HG03025 (cell line): Measurements from ENCODE around the gene NAA25.
"Not testable (repeated sequence)": the region's sequence is repeated elsewhere in the genome, so short reads cannot be mapped to it uniquely, and the experiment has no call there.

Source experiments
- ATAC-seq: cut with Tn5 transposase; IDR thresholded peaks from one replicate; pipeline ENCODE4 v1.9.1; 2021; ENCODE audit warnings: mild to moderate bottlenecking, moderate library complexity; ENCODE audit not compliant: unreplicated experiment, low FRiP score

NAA25 gene

DNA sequence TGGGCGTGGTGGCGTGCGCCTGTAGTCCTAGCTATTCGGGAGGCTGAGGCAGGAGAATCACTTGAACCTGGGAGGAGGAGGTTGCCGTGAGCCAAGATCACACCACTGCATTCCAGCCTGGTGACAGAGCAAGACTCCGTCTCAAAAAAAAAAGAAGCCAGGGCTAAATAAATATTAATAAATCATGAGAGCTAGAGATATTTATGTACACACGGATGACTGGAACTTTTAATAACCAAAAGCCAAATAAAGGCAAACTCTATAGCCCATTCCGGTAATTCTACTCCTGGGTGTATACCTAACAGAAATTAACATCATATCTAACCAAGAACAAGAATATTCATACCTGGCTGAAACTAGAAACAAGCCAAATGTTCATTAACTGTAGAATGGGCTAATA, 9.1 kb upstream of the NAA25 start:
- ATAC-seq, result no peak

DNA sequence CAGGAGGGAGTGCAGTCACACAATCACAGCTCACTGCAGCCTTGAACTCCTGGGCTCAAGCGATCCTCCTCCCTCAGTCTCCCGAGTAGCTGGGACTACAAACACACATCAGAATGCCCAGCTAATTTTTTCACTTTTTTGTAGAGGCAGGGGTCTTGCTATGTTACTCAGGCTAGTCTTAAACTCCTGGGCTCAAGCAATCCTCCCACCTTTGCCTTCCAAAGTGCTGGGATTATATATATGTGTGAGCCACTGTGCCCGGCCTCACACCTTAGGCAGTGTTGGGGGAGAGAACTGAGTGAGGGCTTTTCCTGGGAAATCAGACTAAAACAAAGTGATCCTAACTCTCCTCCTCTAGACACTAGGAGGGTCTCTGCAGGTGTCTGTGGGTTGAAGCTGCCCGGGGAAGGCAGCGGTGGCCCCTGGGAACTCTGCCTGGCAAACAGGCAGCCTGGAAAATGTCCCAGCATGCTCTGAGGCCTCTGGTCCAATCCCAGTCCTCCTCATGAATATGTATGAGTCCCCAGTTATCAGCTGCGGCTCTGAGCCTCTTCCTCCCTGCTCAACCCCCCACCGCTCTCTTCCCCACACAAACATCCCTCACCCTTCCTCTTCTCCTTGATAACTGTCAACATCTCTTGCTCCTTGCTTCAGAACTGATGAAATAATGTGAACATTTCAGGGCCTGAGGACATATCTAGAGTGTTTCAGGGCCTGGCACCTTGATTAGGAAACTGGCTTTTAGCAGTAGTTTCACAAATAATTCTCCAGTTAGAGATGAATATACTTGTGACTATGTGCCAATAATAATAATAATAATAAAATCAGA, 7.9 kb upstream of the NAA25 start:
- no peak for ATAC-seq

DNA sequence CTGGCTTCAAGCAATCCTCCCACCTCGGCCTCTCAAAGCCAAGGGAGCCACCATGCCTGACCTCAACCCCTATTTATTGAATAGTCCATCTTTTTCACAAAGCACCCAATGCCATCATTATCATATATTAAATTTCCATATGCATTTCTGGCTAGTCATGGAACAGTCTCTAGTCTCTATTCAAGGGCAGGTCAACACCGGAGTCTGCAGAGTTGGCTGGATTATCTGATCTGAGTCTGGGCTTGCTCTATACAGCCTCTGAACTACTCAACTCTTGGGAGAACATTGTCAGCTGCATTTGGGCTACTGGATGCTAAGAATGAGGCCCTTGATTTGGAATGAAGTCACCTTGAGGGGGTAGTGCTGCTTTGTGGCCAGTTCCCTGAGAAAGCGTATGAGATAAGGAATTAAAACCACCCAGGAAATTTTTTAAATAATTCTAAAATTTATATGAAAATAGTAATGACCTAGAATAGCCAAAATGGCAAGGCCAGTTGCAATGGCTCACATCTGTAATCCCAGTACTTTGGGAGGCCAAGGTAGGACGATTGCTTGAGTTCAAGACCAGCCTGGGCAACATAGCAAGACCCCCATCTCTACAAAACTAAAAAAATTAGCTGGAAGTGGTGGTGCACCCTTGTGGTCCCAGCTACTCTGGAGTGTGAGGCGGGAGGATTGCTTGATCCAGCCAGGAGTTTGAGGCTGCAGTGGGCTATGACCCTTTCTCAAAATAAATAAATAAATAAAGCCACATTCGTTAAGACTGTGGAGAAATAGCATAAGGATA, 6.9 kb upstream of the NAA25 start:
- no peak for ATAC-seq

DNA sequence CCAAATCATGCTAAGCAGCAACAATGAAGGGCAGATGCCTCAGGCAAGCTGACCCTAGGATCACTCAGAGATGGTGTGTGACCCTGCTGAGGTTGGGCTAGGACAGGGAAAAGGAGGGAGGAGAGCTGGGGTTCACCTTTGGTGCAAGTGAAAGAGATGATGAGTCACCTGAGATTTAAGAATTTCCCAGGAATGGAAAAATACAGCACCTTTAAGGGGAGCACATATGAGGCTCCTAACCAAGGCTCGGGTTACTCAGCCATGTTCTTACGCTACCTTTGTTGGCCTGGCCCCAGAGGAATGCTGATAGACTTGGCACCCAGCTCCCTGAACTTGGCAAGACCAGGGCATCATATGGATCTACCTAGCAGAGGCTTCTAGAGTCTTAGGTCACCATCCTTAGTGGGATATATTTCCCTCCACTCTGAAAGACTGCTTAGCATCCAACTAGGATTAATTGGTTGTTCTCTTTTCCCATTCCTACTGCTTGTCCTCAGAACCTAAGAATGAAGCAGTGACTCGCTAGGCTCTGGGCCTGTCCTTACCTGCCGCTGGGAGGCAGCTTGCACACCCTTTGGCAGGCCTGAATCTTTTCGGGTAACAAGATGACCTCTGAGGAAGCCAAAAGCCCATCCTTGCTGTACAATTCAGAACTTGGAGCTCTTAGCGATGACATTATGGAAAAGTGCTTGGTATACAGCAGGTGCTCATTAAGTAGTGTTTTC, 4.0 kb upstream of the NAA25 start:
- no peak for ATAC-seq

DNA sequence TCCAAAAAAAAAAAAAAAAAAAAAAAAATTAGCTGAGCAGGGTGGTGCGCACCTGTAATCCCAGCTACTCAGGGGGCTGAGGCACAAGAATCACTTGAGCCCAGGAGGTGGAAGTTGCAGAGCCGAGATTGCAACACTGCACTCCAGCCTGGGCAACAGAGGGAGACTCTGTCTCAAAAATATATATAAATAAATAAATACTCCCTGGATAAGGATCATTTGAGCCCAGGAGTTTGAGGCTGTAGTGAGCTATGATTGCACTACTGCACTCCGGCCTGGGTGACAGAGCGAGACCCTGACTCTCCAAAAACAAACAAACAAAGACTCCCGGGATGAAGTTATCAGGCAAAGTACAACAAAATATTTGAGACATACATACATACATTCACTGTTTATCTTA, 3.3 kb upstream of the NAA25 start:
- no peak for ATAC-seq

DNA sequence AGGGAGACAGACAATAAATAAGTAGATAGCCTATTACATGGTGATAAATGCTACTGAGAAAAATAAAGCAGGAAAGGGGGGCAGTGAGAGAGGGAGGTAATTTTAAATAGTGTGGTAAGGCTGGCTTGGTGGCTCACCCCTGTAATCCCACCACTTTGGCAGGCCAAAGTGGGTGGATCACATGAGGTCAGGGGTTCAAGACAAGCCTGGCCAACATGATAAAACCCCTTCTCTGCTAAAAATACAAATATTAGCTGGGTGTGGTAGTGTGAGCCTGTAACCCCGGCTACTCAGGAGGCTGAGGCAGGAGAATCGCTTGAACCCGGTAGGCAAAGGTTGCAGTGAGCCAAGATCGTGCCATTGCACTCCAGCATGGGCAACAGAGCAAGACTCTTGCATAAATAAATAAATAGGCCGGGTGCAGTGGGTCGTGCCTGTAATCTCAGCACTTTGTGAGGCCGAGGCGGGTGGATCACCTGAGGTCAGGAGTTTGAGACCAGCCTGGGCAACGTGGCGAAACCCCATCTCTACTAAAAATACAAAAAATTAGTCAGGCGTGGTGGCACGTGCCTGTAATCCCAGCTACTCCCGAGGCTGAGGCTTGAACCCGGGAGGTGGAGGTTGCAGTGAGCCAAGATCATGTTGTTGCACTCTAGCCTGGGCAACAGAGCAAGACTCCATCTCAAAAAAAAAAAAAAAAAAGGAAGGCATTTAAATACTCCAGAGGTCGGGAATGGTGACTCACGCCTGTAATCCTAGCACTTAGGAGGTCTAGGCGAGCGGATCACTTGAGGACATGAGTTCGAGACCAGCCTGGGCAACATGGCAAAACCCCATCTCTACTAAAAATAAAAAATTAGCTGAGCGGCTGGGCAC, 2.4 kb upstream of the NAA25 start:
- ATAC-seq, result not testable (repeated sequence)

DNA sequence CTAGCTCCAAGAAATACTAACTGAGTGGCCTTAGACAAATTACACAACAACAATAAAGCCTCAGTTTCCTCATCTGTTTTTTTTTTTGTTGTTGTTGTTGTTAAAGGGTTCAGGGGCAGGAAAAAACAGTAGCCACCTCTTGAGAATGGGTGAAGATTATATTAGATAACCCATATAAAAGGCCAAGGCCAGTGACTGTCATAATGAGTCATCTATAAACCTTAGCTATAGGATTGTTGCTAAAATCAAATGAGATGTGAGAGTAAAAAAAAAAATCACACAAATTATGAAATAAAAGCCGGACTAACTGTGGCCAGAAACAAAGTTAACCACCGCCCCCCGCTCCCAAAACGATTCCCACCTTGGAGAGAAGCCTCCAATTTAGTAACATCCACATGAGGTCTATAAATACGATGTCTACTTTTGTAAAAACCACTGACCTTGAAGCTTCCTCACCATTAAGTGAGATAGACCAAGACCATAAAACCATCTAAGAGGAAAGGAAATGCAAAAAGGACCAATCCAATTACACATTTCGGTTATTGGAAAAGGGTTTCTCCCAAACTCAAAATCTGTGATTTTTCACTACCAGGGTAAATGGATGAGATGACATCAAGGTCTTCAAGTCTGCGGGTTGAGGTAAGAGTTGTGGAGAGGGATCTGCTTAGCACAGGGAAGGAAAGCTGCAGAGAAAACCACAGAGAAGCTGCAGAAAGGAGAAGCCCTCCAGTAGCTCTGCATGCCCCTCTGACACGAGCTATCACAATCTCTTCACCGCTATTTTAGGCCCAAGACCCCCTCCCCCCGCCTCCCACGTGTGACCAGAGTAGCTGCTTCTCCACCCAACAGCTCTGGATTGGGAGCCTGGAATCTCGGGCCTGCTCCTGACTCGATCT, 1.0 kb downstream of the NAA25 start:
- no peak for ATAC-seq

DNA sequence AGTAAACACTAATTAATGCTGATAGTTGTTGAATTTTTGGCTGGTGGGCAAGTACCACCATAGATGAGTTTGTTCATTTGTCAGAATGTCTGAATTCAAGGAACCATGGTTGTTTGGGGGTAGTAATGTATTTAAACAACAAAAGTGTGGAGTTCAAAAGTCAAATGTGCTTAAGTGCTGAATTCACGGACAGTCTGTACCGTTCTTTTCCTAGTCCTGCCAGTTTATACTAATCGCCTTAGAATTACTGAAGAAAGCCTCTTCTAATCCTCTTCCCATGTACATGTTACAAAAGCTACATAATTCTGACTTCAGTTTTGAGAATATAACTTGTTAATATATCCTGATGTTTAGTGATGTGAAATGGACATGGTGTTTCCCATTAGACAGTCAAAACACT, 2.7 kb downstream of the NAA25 start:
- no peak for ATAC-seq

DNA sequence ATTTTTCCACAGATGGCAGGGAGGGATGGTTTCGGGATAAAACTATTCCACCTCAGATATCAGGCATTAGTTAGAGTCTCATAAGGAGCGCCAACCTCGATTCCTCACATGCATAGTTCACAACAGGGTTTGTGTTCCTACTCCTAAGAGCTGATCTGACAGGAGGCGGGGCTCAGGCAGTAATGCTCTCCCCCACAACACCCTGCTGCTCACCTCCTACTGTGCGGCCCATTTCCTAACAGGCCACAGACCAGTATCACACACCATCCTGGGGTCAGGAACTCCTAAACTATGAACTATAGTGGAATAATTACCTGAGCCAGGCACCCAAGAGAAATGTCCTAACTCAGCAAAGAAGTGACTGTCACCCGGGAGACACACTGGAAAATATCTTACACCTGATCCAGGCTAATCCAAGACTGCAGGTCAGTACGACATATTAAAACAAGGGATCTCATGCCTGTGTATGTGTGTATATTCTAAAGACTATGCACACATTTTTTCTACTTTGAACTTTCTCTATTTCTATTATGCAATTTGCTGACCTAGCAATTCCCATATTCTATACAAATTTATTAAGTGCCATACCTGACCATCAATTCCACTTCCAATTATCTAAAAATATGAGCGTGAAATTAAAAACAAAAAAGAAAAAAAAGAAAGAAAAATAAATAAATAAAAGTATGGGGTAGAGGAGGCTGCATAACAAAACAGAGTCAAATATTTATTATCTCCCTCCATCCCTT, 4.7 kb downstream of the NAA25 start:
- ATAC-seq, result no peak

DNA sequence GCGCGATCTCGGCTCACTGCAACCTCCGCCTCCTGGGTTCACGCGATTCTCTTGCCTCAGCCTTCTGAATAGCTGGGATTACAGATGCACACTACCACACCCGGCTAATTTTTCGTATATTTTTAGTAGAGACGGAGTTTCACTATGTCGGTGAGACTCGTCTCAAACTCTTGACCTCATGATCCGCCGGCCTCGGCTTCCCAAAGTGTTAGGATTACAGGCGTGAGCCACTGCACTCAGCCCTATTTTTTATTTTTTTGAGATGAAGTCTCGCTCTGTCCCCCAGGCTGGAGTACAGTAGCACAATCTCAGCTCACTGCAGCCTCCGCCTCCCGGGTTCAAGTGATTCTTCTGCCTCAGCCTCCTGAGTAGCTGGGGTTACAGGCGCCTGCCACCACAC, 5.8 kb downstream of the NAA25 start:
- ATAC-seq, result not testable (repeated sequence)

DNA sequence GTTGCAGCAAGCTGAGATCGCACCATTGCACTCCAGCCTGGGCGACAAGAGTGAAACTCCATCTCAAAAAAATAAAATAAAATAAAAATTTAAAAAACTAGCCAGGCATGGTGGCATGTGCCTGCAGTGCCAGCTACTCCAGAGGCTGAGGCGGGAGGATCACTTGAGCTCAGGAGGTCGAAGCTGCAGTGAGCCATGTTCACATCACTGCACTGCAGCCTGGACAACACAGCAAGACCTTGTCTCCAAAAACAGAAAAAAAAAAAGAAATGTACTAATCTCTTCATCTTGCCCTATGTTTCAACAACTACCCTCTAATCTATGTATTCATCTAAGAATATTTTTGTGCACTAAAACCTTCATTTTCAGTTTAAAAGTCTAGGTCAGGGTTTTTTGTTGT, 6.5 kb downstream of the NAA25 start:
- no peak for ATAC-seq

DNA sequence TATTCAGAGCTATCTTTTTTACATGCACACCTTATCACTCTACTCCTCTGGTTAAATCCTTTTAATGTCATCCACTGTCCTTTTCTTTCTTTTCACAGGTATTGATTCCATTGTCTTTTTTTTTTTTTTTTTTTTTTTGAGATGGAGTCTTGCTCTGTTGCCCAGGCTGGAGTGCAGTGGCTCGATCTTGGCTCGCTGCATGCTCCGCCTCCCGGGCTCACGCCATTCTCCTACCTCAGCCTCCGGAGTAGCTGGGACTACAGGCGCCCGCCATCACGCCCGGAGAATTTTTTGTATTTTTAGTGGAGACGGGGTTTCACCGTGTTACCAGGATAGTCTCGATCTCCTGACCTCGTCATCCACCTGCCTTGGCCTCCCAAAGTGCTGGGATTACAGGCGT, 8.1 kb downstream of the NAA25 start:
- ATAC-seq, result not testable (repeated sequence)

DNA sequence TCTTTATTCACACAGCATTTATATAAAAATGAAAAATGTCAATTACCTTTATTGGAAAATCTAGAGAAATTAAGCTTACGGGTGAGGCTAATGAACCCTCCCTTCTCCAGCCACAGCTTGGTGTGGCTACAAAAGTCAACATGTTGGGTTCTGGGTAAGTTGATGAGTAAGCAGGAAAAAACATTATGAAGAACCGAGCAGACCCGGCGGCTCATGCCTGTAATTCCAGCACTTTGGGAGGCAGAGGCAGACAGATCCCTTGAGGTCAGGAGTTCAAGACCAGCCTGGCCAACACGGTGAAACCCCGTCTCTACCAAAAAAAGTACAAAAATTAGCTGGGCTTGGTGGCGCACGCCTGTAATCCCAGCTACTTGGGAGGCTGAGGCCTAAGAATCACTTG, 10.9 kb downstream of the NAA25 start:
- ATAC-seq, result no peak

DNA sequence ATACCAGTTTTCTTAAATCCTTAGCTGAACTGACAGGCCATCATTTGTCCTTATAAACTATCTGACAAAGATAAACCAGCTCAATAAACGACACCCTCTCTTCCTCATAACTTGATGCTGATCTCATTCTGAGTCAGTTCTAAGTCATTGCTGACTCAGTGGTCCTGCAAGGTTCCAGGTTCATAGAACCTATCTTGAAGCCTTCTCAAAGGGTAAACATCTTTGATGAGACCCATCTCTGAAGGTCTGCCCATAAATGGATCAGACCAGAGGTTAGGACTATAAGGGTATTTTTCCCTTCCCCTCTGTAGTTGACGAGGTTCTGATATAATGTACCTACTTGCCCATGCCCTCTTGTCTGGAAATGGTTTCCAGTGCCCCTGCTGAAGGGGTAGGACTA, 11.9 kb downstream of the NAA25 start:
- no peak for ATAC-seq

DNA sequence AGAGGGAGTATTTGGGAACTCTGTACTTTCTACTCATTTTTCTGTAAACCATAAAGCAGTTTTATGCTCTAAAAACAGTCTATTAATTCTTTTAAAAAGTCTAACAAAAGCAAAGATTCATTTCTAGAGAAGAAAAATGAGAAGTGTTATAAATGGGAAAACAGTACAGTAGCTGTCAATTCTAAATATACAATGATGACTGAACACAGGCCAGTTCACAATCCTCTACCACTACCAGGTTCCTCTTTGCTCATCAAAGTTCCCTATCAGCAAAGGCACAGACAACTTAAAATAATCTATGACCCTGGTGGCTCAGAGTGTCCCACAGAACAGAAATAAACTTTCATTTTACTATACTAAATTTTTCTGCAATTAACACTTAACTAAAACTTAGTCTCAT, 12.5 kb downstream of the NAA25 start:
- ATAC-seq, result no peak

DNA sequence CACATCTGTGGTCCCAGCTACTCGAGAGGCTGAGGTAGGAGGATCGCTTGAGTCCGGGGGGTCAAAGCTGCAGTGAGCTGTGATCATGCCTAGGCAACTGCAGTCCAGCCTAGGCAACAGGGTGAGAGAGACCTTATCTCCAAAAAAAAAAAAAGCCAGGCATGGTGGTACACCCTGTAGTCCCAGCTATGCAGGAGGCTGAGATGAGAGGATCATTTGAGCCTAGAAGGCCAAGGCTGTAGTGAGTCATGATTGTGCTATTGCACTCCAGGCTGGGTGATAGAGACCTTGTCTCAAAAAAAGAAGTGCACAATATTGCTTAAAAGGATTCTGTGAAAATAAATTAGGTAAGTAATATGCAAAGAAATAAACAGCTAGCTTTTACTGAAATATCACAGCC, 17.0 kb downstream of the NAA25 start:
- no peak for ATAC-seq

DNA sequence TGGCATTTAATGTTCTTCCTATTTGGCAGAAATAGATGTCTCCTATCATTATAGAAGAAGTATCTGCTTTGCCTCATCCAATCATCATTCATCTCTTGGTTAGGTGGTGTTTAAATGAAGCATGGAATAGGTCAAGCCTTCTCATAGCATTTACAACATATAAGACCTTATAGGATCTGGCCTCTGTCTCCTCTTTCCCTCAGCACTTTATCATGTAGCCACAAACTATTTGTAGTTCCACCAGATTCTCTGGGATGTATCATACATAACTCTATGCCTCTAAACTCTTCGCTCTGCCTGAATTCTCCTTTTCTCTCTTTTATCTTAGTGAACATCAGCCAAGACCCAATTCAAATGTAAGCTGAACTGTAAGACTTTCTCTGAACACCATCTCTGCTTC, 20.7 kb downstream of the NAA25 start:
- no peak for ATAC-seq

DNA sequence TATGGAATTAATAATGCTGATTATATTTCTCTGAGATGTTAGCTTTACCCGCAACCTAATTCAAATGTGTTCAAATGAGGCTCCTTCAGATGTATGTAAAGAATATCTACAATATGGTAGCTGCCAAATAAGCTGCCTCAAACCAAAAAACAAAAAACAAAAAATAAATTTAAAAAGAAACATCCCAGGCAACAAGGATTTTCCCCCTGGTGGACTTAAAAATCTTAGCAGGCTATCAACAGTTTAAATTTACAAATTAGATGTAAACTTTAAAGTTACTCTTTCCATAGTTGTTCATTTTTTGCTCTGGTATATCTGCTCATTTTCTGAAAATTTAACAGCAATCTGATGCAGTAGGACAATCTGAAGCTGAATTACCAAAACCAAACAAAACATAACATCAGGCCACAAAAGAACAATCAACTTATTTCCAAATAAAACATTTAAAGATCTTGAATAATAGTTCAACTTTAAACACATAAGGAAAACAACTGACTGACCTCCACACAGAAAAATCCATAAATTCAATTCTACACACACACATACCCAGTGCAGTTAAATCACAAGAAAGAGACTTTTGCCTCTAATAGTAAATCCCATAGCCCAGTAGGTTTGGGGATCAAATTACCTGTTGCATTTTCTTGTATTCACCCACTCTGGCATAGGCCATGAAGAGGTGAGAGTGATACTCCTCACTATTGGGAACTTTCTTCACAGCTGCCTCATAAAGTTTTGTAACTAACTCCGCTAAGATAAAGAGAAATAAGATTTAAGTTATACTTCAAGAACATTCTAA, 21.3 kb downstream of the NAA25 start:
- ATAC-seq, result no peak
